ENCODE measurements around the gene OOSP4B.

OOSP4B gene

GRCh38 chr11:60056349-60056969 is 39.5 kb downstream of the OOSP4B start, which contains the start of gene MS4A3:
Gene MS4A3 (plus strand): TSS chr11:60056665. CDS start chr11:60061161, 4,496 bp downstream.
- Histone ChIP-seq H4K20me1 (ENCODE audit: low read depth, low read length) (no peaks in the 10 kb centered on the region), H3K4me3 (ENCODE audit: insufficient read depth, low read length, poor library complexity, severe bottlenecking) (no peak within 1 kb of the TSS), H3K4me2 (ENCODE audit: low read depth, low read length, poor library complexity, severe bottlenecking) (no peak within 1 kb of the TSS), H3K9me3 (ENCODE audit: insufficient read depth, low read length) (no peaks in the 10 kb centered on the region), H3F3A (ENCODE audit: insufficient read depth) (no peaks in the 10 kb centered on the region), H2AFZ (ENCODE audit: low read depth, low read length, severe bottlenecking) (no peak within 1 kb of the TSS), H3K36me3 (ENCODE audit: low read length) (no peaks in the 10 kb centered on the region), H3K9ac (ENCODE audit: low read length) (no peak within 1 kb of the TSS), H3K27ac (ENCODE audit: low read depth, low read length) (no peak within 1 kb of the TSS), H3K9me2 (replicated peaks; ENCODE audit: insufficient read depth, low read length) (no peaks in the 10 kb centered on the region), H3K27me3 (ENCODE audit: low read length) (no peaks in the 10 kb centered on the region), H3K79me2 (ENCODE audit: insufficient read depth, low read length) (no peaks in the 10 kb centered on the region)
- TF ChIP-seq EZH2phosphoT487 (conservative IDR thresholded peaks at IDR 0.05; ENCODE audit: low read length): no peak
- no peak for TF ChIP-seq CTCF (IDR thresholded peaks at IDR 0.05; ENCODE audit: insufficient read depth, low read length, poor library complexity, severe bottlenecking)

GRCh38 chr11:60059052-60059451 is 42.1 kb downstream of the OOSP4B start:
- Histone ChIP-seq H2AFZ (ENCODE audit: low read depth, low read length, severe bottlenecking) (no peak overlapping the region), H3K27me3 (ENCODE audit: low read length) (no peaks in the 10 kb centered on the region), H3K36me3 (ENCODE audit: low read length) (no peaks in the 10 kb centered on the region), H3F3A (ENCODE audit: insufficient read depth) (no peaks in the 10 kb centered on the region), H3K27ac (ENCODE audit: low read depth, low read length) (no peak overlapping the region), H3K9me3 (ENCODE audit: insufficient read depth, low read length) (no peaks in the 10 kb centered on the region), H3K4me3 (ENCODE audit: insufficient read depth, low read length, poor library complexity, severe bottlenecking) (no peak overlapping the region), H3K9ac (ENCODE audit: low read length) (no peak overlapping the region), H3K9me2 (replicated peaks; ENCODE audit: insufficient read depth, low read length) (no peaks in the 10 kb centered on the region), H4K20me1 (ENCODE audit: low read depth, low read length) (no peaks in the 10 kb centered on the region), H3K4me2 (ENCODE audit: low read depth, low read length, poor library complexity, severe bottlenecking) (no peak overlapping the region), H3K79me2 (ENCODE audit: insufficient read depth, low read length) (no peaks in the 10 kb centered on the region)
- no peak for TF ChIP-seq EZH2phosphoT487 (conservative IDR thresholded peaks at IDR 0.05; ENCODE audit: low read length)
- no peak for TF ChIP-seq CTCF (IDR thresholded peaks at IDR 0.05; ENCODE audit: insufficient read depth, low read length, poor library complexity, severe bottlenecking)

GRCh38 chr11:60059521-60060240 is 42.7 kb downstream of the OOSP4B start:
- Histone ChIP-seq H3K27me3 (ENCODE audit: low read length) (no peaks in the 10 kb centered on the region), H3K9ac (ENCODE audit: low read length) (no peak overlapping the region), H3K27ac (ENCODE audit: low read depth, low read length) (no peak overlapping the region), H3F3A (ENCODE audit: insufficient read depth) (no peaks in the 10 kb centered on the region), H3K9me2 (replicated peaks; ENCODE audit: insufficient read depth, low read length) (no peaks in the 10 kb centered on the region), H4K20me1 (ENCODE audit: low read depth, low read length) (no peaks in the 10 kb centered on the region), H3K79me2 (ENCODE audit: insufficient read depth, low read length) (no peaks in the 10 kb centered on the region), H3K9me3 (ENCODE audit: insufficient read depth, low read length) (no peaks in the 10 kb centered on the region), H3K4me2 (ENCODE audit: low read depth, low read length, poor library complexity, severe bottlenecking) (no peak overlapping the region), H3K4me3 (ENCODE audit: insufficient read depth, low read length, poor library complexity, severe bottlenecking) (no peak overlapping the region), H2AFZ (ENCODE audit: low read depth, low read length, severe bottlenecking) (no peak overlapping the region), H3K36me3 (ENCODE audit: low read length) (no peaks in the 10 kb centered on the region)
- TF ChIP-seq EZH2phosphoT487 (conservative IDR thresholded peaks at IDR 0.05; ENCODE audit: low read length): no peak
- TF ChIP-seq CTCF (IDR thresholded peaks at IDR 0.05; ENCODE audit: insufficient read depth, low read length, poor library complexity, severe bottlenecking): no peak
